ENCODE results near the gene TPT1. TPM values are rescaled to one million over a fixed set of nuclear protein-coding genes. Genes with fewer than 3 reads are reported as not detected.

The TPT1 gene
- polyA plus RNA-seq, 3 donors: 2,102 to 5,638 (median 2,493) TPM

- no peaks in the 10 kb centered on the region for H3K9me3 ChIP-seq (replicated peaks in 1 of 2; ENCODE audit: control insufficient read depth in 1 of 2, insufficient read depth in 1 of 2, low read length in 2 of 2)
- H3K9ac ChIP-seq (ENCODE audit: insufficient read depth, low read length, poor library complexity, severe bottlenecking): peak overlapping the region; percentile 67
- Mint-ChIP-seq H3K27me3 (ENCODE audit: low read depth in 3 of 3) (peaks cover 0 to 3% (median 0%) of the 10 kb centered on the region in 3 donors), H3K36me3 (peaks cover 45 to 61% of the 10 kb centered on the region in 2 donors), H3K9me3 (peaks cover 0 to 5% (median 0%) of the 10 kb centered on the region in 7 donors), H3K4me1 (peaks cover 46% of the 10 kb centered on the region), H3K4me3 (peak overlapping the region; percentile 92 to 98), H3K27ac (peak overlapping the region; percentile 95 to 100 (median 99))
- peaks cover 53% of the 10 kb centered on the region for H3K79me2 ChIP-seq (ENCODE audit: insufficient read depth, low read length)
- H2AFZ ChIP-seq (ENCODE audit: insufficient read depth, low read depth, low read length, poor library complexity, severe bottlenecking): peak overlapping the region; percentile 83
- H3K4me2 ChIP-seq (replicated peaks; ENCODE audit: extremely low read depth, low read length, poor library complexity, severe bottlenecking): peak overlapping the region; percentile 88
- H4K20me1 ChIP-seq (ENCODE audit: insufficient read depth, low read length): peaks cover 39% of the 10 kb centered on the region
- peaks cover 32 to 40% of the 10 kb centered on the region in 2 donors for H3K36me3 ChIP-seq (replicated peaks in 1 of 2; ENCODE audit: control insufficient read depth in 1 of 2, insufficient read depth in 2 of 2, low read length in 2 of 2)
- WGBS (ENCODE audit: insufficient coverage): 5% methylated on average over 6 of the region's 17 CpGs
- DNase-seq: peak; percentile 71 to 83 (median 79)
- H3K4me1 ChIP-seq (ENCODE audit: control insufficient read depth in 1 of 2, insufficient read depth in 2 of 2, low read length in 2 of 2): peaks cover 37 to 48% of the 10 kb centered on the region in 2 donors
- peak overlapping the region; percentile 88 to 91 for H3K27ac ChIP-seq (ENCODE audit: low read depth in 1 of 2, low read length in 2 of 2)
- intact Hi-C loops (cut with micrococcal nuclease): loop anchor here (5.0 to 10.0 kb wide), 2 partner anchors 75 to 123 kb away; partner anchors contain the start of genes SLC25A30 (in 2 of the 2) and COG3 (in 1 of the 2)
- no peak for TF ChIP-seq CTCF (IDR thresholded peaks at IDR 0.05)
- H3K27me3 ChIP-seq (ENCODE audit: control insufficient read depth in 2 of 2, insufficient read depth in 2 of 2, low read length in 2 of 2): no peaks in the 10 kb centered on the region
- peak overlapping the region; percentile 54 to 96 (median 79) for H3K4me3 ChIP-seq (replicated peaks in 1 of 3; ENCODE audit: low read depth in 2 of 3, low read length in 3 of 3)
Measured at GRCh38 chr13:45341799-45342500, 967 bp upstream of the TPT1 start.

GRCh38 chr13:45340422-45341033, 455 bp downstream of the TPT1 start:
- Histone ChIP-seq H3K9ac (ENCODE audit: insufficient read depth, low read length, poor library complexity, severe bottlenecking) (peak overlapping the region; percentile 99), H3K79me2 (ENCODE audit: insufficient read depth, low read length) (peaks cover 67% of the 10 kb centered on the region), H4K20me1 (ENCODE audit: insufficient read depth, low read length) (peaks cover 53% of the 10 kb centered on the region), H3K4me3 (replicated peaks in 1 of 3; ENCODE audit: low read depth in 2 of 3, low read length in 3 of 3) (peak overlapping the region; percentile 69 to 96 (median 89)), H3K36me3 (replicated peaks in 1 of 2; ENCODE audit: control insufficient read depth in 1 of 2, insufficient read depth in 2 of 2, low read length in 2 of 2) (peaks cover 46 to 54% of the 10 kb centered on the region in 2 donors), H3K27ac (ENCODE audit: low read depth in 1 of 2, low read length in 2 of 2) (peak overlapping the region; percentile 86 to 98), H3K9me3 (replicated peaks in 1 of 2; ENCODE audit: control insufficient read depth in 1 of 2, insufficient read depth in 1 of 2, low read length in 2 of 2) (no peaks in the 10 kb centered on the region), H3K4me2 (replicated peaks; ENCODE audit: extremely low read depth, low read length, poor library complexity, severe bottlenecking) (peak overlapping the region; percentile 88), H2AFZ (ENCODE audit: insufficient read depth, low read depth, low read length, poor library complexity, severe bottlenecking) (no peak overlapping the region), H3K27me3 (ENCODE audit: control insufficient read depth in 2 of 2, insufficient read depth in 2 of 2, low read length in 2 of 2) (no peaks in the 10 kb centered on the region), H3K4me1 (ENCODE audit: control insufficient read depth in 1 of 2, insufficient read depth in 2 of 2, low read length in 2 of 2) (peaks cover 51 to 62% of the 10 kb centered on the region in 2 donors)
- WGBS (ENCODE audit: insufficient coverage): under 1% methylated on average over 47 of the region's 64 CpGs
- DNase-seq: peak; percentile 79 to 87 (median 83)
- intact Hi-C loops (cut with micrococcal nuclease): loop anchor here (5.0 to 10.0 kb wide), 2 partner anchors 77 to 124 kb away; partner anchors contain the start of genes SLC25A30 (in 2 of the 2) and COG3 (in 1 of the 2)
- Mint-ChIP-seq H3K27me3 (ENCODE audit: low read depth in 3 of 3) (peaks cover 0 to 3% (median 0%) of the 10 kb centered on the region in 3 donors), H3K4me3 (peak overlapping the region; percentile 98), H3K36me3 (peaks cover 55 to 62% of the 10 kb centered on the region in 2 donors), H3K27ac (peak overlapping the region; percentile 98 to 100 (median 99)), H3K4me1 (peaks cover 60% of the 10 kb centered on the region), H3K9me3 (peaks cover 0 to 5% (median 0%) of the 10 kb centered on the region in 7 donors)
- peak; percentile 72 for TF ChIP-seq CTCF (IDR thresholded peaks at IDR 0.05)
